GM19324 (cell line): ENCODE measurements around the gene GALNT17.
"Not testable (repeated sequence)": the region's sequence is repeated elsewhere in the genome, so short reads cannot be mapped to it uniquely, and the experiment has no call there.

Experiments
- ATAC-seq: cut with Tn5 transposase; IDR thresholded peaks from one replicate; pipeline ENCODE4 v1.9.1; 2021; ENCODE audit warnings: mild to moderate bottlenecking, moderate library complexity; ENCODE audit not compliant: unreplicated experiment, low FRiP score

Gene GALNT17

GRCh38 chr7:71229148-71229547 is 97.2 kb downstream of the GALNT17 start:
- ATAC-seq: no peak

DNA sequence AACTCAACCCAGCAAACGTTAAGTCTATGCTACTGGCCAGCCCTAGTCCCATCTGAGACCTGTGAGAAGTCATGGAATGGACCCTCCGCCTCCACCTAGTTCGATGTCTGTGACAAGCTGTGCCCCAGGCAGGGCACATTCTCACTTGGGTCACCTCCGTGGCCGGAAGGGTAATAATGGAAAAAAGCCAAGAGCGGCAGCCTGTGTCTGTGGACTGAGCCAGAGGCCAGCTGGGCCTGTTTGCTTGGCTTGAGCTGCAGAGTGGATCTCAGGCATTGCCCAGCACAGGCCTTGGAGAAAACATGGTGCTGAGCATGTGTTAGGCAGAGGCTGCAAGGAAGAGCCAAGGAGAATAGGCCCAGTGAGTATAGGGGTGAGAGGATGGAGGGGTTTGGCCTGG is 97.8 kb downstream of the GALNT17 start:
- no peak for ATAC-seq

GRCh38 chr7:71235253-71235652 is 103.3 kb downstream of the GALNT17 start:
- no peak for ATAC-seq

- no peak for ATAC-seq
These were observed 104.5 kb downstream of the GALNT17 start for GRCh38 chr7:71236230-71237105.

DNA sequence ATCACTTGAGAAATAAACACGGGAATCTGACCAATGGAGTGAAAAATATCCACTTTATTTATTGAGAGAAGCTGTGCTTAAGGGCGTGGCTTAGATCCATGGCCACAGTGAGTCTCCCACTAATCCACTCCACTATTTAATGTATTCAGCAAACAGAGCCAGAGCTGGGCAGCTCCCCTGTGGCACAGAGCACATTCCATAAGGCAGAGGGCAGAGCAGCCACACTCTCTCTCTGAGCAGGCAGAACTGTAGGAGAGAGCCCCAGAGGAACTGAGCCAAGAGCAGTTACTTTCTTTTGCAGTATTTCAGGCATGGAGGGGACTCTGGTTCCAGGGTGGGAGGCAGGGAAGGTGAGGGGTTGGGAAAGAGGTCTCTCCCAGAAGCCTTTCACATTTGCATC is 106.0 kb downstream of the GALNT17 start:
- ATAC-seq: no peak

GRCh38 chr7:71238581-71239295 is 106.8 kb downstream of the GALNT17 start:
- ATAC-seq: no peak

GRCh38 chr7:71239586-71240268 is 107.8 kb downstream of the GALNT17 start:
- ATAC-seq: no peak

GRCh38 chr7:71243736-71244410 is 111.9 kb downstream of the GALNT17 start:
- ATAC-seq: no peak

DNA sequence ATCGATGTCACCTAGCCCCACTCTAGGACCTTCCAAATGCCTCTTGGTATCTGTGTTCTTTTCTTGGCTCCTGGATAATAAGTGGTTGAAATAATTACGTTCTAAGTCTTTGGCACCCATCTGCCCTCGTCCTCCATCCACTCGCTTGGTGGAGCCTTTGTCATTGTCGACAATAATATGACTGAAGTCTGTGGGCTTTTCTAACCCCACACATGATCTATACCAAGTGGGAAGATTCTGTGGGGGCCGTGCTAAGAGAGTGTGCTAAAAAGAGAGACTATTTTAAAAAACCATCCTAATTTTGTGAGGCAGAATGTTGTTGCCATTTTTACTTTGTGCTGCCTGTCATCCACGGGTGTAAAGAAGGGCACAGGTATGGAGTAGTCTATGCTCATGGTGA is 113.1 kb downstream of the GALNT17 start:
- no peak for ATAC-seq

GRCh38 chr7:71251706-71252105 is 119.8 kb downstream of the GALNT17 start:
- ATAC-seq: no peak

- no peak for ATAC-seq
These were observed 122.8 kb downstream of the GALNT17 start for GRCh38 chr7:71254751-71255150.

DNA sequence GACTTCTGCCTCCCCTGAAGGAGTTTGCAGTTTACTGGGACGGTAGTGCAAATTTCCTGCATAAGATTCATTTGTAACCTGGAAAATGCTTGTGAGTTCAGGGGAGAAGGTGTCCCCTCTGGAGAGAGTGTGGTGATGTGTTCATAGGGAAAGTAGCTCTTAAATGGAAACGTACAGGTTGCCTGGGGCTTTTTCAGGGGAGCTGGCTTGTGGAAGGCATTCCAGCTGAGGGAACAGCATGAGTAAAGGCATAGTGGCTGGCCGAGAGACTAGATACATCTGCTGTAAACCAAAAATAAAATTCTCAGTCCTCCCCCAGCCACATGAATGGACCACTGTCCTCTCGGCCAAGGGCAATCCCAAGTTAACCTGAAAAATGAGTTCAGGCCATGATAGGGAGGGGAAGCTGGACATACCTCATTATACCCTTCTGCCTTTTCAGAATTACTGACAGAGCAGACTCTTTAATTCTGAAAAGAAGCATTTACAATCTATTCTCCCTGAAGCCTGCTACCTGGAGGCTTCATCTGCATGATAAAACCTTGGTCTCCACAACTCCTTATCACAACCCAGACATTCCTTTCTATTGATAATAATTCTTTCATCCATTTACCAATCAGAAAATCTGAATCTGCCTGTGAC is 123.7 kb downstream of the GALNT17 start:
- ATAC-seq: no peak

DNA sequence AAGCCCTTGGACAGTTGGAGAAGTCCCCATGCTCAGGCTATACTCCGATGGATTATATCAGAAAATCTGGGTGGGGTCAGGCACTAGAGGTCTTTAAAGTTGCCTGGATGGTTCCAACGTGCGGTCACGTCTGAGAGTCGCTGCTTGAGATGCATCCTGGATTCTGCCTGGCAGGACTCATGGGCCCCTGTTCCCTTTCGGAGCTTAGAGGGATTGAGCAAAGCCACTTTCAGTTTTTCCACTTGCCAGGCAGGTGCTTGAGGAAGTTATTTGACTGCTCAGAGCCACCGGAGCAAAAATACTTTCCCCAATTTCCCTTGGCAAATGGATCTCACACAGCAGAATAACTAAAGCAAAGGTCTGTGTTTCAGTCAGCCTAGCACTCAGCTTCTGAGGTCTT is 129.1 kb downstream of the GALNT17 start:
- ATAC-seq: no peak

DNA sequence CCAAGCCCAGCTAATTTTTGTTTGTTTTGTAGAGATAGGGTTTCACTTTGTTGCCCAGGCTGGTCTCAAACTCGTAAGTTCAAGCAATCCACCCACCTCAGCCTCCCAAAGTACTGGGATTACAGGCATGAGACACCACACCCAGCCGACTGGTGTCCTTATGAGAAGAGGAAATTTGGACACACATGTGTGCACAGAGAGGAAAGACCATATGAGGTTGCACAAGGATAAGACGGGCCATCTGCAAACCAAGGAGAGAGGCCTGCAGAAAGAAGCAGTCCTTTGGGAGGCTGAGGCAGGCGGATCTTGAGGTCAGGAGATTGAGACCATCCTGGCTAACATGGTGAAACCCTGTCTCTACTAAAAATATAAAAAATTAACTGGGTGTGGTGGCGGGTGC is 130.9 kb downstream of the GALNT17 start:
- ATAC-seq: not testable (repeated sequence)

- ATAC-seq: no peak
These were observed 132.1 kb downstream of the GALNT17 start for GRCh38 chr7:71264005-71264404.

- no peak for ATAC-seq
These were observed 135.0 kb downstream of the GALNT17 start for GRCh38 chr7:71266912-71267311.

GRCh38 chr7:71267734-71268469 is 136.0 kb downstream of the GALNT17 start:
- ATAC-seq: no peak

GRCh38 chr7:71270558-71270957 is 138.6 kb downstream of the GALNT17 start:
- no peak for ATAC-seq

- ATAC-seq: no peak
These were observed 139.3 kb downstream of the GALNT17 start for GRCh38 chr7:71271203-71271602.
